Activated CD4-positive, alpha-beta memory T cell treated with anti-CD3 and anti-CD28 coated beads for 36 hours (primary cell): Measurements from ENCODE around the gene RUFY1. TPM values are rescaled to one million over a fixed set of nuclear protein-coding genes. Genes with fewer than 3 reads are reported as not detected.
A peak's percentile ranks its signal among the peaks of the same experiment; 100 is the strongest.
"Not testable (repeated sequence)": the region's sequence is repeated elsewhere in the genome, so short reads cannot be mapped to it uniquely, and the experiment has no call there.

ENCODE experiments used
- CTCF ChIA-PET: fragments of 350-600 bp; sonication (Branson Sonifier 250); formaldehyde crosslinking; loops from one replicate; lab custom pipeline; 2021; ENCODE audit warnings: antibody characterized with exemption, inconsistent platforms; lab: Charles Lee
- POLR2A ChIA-PET: fragments of 350-600 bp; sonication (Branson Sonifier 250); formaldehyde crosslinking; loops from one replicate; lab custom pipeline; 2021; ENCODE audit warnings: antibody characterized with exemption; lab: Charles Lee
- DNase-seq: peaks from one replicate; pipeline ENCODE4 v3.0.0-alpha.2; 2020
- H3K27ac Mint-ChIP-seq: one replicate; pipeline ENCODE4 v1.8.0; 2021; ENCODE audit warnings: mixed read lengths
- H3K27me3 Mint-ChIP-seq: one replicate; pipeline ENCODE4 v1.8.0; 2021; ENCODE audit warnings: mixed read lengths
- H3K36me3 Mint-ChIP-seq: one replicate; pipeline ENCODE4 v1.8.0; 2021; ENCODE audit warnings: mixed read lengths
- H3K4me1 Mint-ChIP-seq: one replicate; pipeline ENCODE4 v1.8.0; 2021; ENCODE audit warnings: low read depth, mixed read lengths
- H3K4me3 Mint-ChIP-seq: one replicate; pipeline ENCODE4 v1.8.0; 2021; ENCODE audit warnings: mild to moderate bottlenecking, mixed read lengths
- H3K9me3 Mint-ChIP-seq: one replicate; pipeline ENCODE4 v1.8.0; 2021; ENCODE audit warnings: mixed read lengths
- intact Hi-C: fragments of 100-400 bp; cut with micrococcal nuclease; formaldehyde crosslinking; loops from one replicate; pipeline ENCODE4 v1.15.1; 2023
- total RNA-seq, 2 experiments: library from RNA; stranded (reverse); gene quantifications; one replicate each; pipeline ENCODE4 v1.2.3, GENCODE V29; 2021

The RUFY1 gene
- total RNA-seq, 2 experiments from 2014 or later = 30.3 to 34.0 TPM

- CTCF ChIA-PET, intact Hi-C loops, H3K9me3 Mint-ChIP-seq, DNase-seq, H3K36me3 Mint-ChIP-seq, H3K27ac Mint-ChIP-seq, H3K27me3 Mint-ChIP-seq, H3K4me1 Mint-ChIP-seq, POLR2A ChIA-PET, H3K4me3 Mint-ChIP-seq: not testable (repeated sequence)
Measured at GRCh38 chr5:179517746-179518145, 32.6 kb upstream of the RUFY1 start.

GRCh38 chr5:179518369-179518768 lies 32.0 kb upstream of the RUFY1 start:
- H3K4me3 Mint-ChIP-seq, H3K9me3 Mint-ChIP-seq, intact Hi-C loops, H3K4me1 Mint-ChIP-seq, H3K27ac Mint-ChIP-seq, DNase-seq, CTCF ChIA-PET, H3K27me3 Mint-ChIP-seq, POLR2A ChIA-PET, H3K36me3 Mint-ChIP-seq: not testable (repeated sequence)

GRCh38 chr5:179519416-179520070 lies 30.8 kb upstream of the RUFY1 start:
- H3K9me3 Mint-ChIP-seq, CTCF ChIA-PET, H3K4me3 Mint-ChIP-seq, H3K36me3 Mint-ChIP-seq, H3K4me1 Mint-ChIP-seq, DNase-seq, H3K27ac Mint-ChIP-seq, POLR2A ChIA-PET, H3K27me3 Mint-ChIP-seq, intact Hi-C loops: not testable (repeated sequence)

- H3K4me3 Mint-ChIP-seq, H3K36me3 Mint-ChIP-seq, H3K4me1 Mint-ChIP-seq, H3K27ac Mint-ChIP-seq, POLR2A ChIA-PET, DNase-seq, intact Hi-C loops, H3K27me3 Mint-ChIP-seq, H3K9me3 Mint-ChIP-seq, CTCF ChIA-PET: not testable (repeated sequence)
Measured at GRCh38 chr5:179522107-179522506, 28.2 kb upstream of the RUFY1 start.

GRCh38 chr5:179526978-179527377 lies 23.4 kb upstream of the RUFY1 start:
- no peak for DNase-seq
- Mint-ChIP-seq H3K36me3 (no peaks in the 10 kb centered on the region), H3K27me3 (no peaks in the 10 kb centered on the region), H3K4me3 (no peak overlapping the region), H3K4me1 (peaks cover 4% of the 10 kb centered on the region), H3K9me3 (peaks cover 1% of the 10 kb centered on the region), H3K27ac (no peak overlapping the region)
- CTCF ChIA-PET = no interaction called here
- intact Hi-C loops = no loop called here
- POLR2A ChIA-PET = no interaction called here

- POLR2A ChIA-PET = interaction anchor here (1.3 kb wide), 1 partner anchor 93 kb away, joined by 3 read pairs; the partner anchor contains the start of gene HNRNPH1
- CTCF ChIA-PET = no interaction called here
Measured at GRCh38 chr5:179530069-179530998, 20.0 kb upstream of the RUFY1 start.

GRCh38 chr5:179533024-179533423 lies 17.3 kb upstream of the RUFY1 start:
- H3K27ac Mint-ChIP-seq = no peak overlapping the region
- peaks cover 10% of the 10 kb centered on the region for H3K4me1 Mint-ChIP-seq
- H3K9me3 Mint-ChIP-seq = no peaks in the 10 kb centered on the region
- no peaks in the 10 kb centered on the region for H3K36me3 Mint-ChIP-seq
- ChIA-PET POLR2A (no interaction called here), CTCF (no interaction called here)
- intact Hi-C loops = no loop called here
- no peaks in the 10 kb centered on the region for H3K27me3 Mint-ChIP-seq
- no peak overlapping the region for H3K4me3 Mint-ChIP-seq
- DNase-seq = no peak

More at GRCh38 chr5:179530069-179530998, 20.0 kb upstream of the RUFY1 start:
- H3K9me3 Mint-ChIP-seq = no peaks in the 10 kb centered on the region
- no peak overlapping the region for H3K27ac Mint-ChIP-seq
- H3K4me3 Mint-ChIP-seq = peak overlapping the region; percentile 50
- H3K27me3 Mint-ChIP-seq = no peaks in the 10 kb centered on the region
- H3K36me3 Mint-ChIP-seq = no peaks in the 10 kb centered on the region
- H3K4me1 Mint-ChIP-seq = peaks cover 10% of the 10 kb centered on the region
- intact Hi-C loops = no loop called here
- peak; percentile 76 for DNase-seq

GRCh38 chr5:179533907-179534306 lies 16.4 kb upstream of the RUFY1 start:
- Mint-ChIP-seq H3K27me3 (peaks cover 3% of the 10 kb centered on the region), H3K27ac (no peak overlapping the region), H3K36me3 (no peaks in the 10 kb centered on the region), H3K9me3 (no peaks in the 10 kb centered on the region), H3K4me3 (no peak overlapping the region), H3K4me1 (peaks cover 10% of the 10 kb centered on the region)
- CTCF ChIA-PET = no interaction called here
- POLR2A ChIA-PET = no interaction called here
- DNase-seq = no peak
- intact Hi-C loops = no loop called here

GRCh38 chr5:179534431-179534830 lies 15.9 kb upstream of the RUFY1 start:
- CTCF ChIA-PET = no interaction called here
- intact Hi-C loops = no loop called here
- no peaks in the 10 kb centered on the region for H3K9me3 Mint-ChIP-seq
- H3K27ac Mint-ChIP-seq = peak overlapping the region; percentile 18
- no peak for DNase-seq
- H3K27me3 Mint-ChIP-seq = peaks cover 6% of the 10 kb centered on the region
- H3K4me3 Mint-ChIP-seq = peak overlapping the region; percentile 56
- H3K4me1 Mint-ChIP-seq = peaks cover 10% of the 10 kb centered on the region
- H3K36me3 Mint-ChIP-seq = no peaks in the 10 kb centered on the region
- POLR2A ChIA-PET = no interaction called here

GRCh38 chr5:179536676-179537075 lies 13.7 kb upstream of the RUFY1 start:
- no peaks in the 10 kb centered on the region for H3K36me3 Mint-ChIP-seq
- peaks cover 6% of the 10 kb centered on the region for H3K4me1 Mint-ChIP-seq
- no peak overlapping the region for H3K27ac Mint-ChIP-seq
- ChIA-PET POLR2A (no interaction called here), CTCF (interaction anchor here (0.8 kb wide), 1 partner anchor 87 kb away, joined by 3 read pairs; the partner anchor contains the start of gene HNRNPH1)
- no peak overlapping the region for H3K4me3 Mint-ChIP-seq
- no peaks in the 10 kb centered on the region for H3K9me3 Mint-ChIP-seq
- no peak for DNase-seq
- peaks cover 6% of the 10 kb centered on the region for H3K27me3 Mint-ChIP-seq
- intact Hi-C loops = no loop called here

GRCh38 chr5:179542170-179542569 lies 8.2 kb upstream of the RUFY1 start:
- Mint-ChIP-seq H3K36me3 (no peaks in the 10 kb centered on the region), H3K27me3 (peaks cover 6% of the 10 kb centered on the region), H3K4me1 (no peaks in the 10 kb centered on the region), H3K9me3 (no peaks in the 10 kb centered on the region), H3K27ac (no peak overlapping the region), H3K4me3 (no peak overlapping the region)
- intact Hi-C loops = no loop called here
- POLR2A ChIA-PET = no interaction called here
- CTCF ChIA-PET = no interaction called here
- no peak for DNase-seq

- POLR2A ChIA-PET = interaction anchor here (0.6 kb wide), 1 partner anchor 219 kb away, joined by 4 read pairs; no protein-coding TSS in a partner anchor
- H3K27me3 Mint-ChIP-seq, H3K27ac Mint-ChIP-seq, DNase-seq, CTCF ChIA-PET, intact Hi-C loops, H3K36me3 Mint-ChIP-seq, H3K9me3 Mint-ChIP-seq, H3K4me1 Mint-ChIP-seq, H3K4me3 Mint-ChIP-seq: not testable (repeated sequence)
Measured at GRCh38 chr5:179543275-179543674, 7.1 kb upstream of the RUFY1 start.
